Measurements from ENCODE around the gene ATP8B4. TPM values are rescaled to one million over a fixed set of nuclear protein-coding genes. Genes with fewer than 3 reads are reported as not detected.

The ATP8B4 gene, protein sequence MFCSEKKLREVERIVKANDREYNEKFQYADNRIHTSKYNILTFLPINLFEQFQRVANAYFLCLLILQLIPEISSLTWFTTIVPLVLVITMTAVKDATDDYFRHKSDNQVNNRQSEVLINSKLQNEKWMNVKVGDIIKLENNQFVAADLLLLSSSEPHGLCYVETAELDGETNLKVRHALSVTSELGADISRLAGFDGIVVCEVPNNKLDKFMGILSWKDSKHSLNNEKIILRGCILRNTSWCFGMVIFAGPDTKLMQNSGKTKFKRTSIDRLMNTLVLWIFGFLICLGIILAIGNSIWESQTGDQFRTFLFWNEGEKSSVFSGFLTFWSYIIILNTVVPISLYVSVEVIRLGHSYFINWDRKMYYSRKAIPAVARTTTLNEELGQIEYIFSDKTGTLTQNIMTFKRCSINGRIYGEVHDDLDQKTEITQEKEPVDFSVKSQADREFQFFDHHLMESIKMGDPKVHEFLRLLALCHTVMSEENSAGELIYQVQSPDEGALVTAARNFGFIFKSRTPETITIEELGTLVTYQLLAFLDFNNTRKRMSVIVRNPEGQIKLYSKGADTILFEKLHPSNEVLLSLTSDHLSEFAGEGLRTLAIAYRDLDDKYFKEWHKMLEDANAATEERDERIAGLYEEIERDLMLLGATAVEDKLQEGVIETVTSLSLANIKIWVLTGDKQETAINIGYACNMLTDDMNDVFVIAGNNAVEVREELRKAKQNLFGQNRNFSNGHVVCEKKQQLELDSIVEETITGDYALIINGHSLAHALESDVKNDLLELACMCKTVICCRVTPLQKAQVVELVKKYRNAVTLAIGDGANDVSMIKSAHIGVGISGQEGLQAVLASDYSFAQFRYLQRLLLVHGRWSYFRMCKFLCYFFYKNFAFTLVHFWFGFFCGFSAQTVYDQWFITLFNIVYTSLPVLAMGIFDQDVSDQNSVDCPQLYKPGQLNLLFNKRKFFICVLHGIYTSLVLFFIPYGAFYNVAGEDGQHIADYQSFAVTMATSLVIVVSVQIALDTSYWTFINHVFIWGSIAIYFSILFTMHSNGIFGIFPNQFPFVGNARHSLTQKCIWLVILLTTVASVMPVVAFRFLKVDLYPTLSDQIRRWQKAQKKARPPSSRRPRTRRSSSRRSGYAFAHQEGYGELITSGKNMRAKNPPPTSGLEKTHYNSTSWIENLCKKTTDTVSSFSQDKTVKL
- 10 to 100 TPM; 17.7 to 19.7 TPM for total RNA-seq
- 1 to 10 TPM; 1.9 to 7.1 TPM for polyA plus RNA-seq

- Histone ChIP-seq H3K27ac (ENCODE audit: low read depth in 1 of 2, low read length in 2 of 2) (no peak within 1 kb of the TSS), H3K36me3 (ENCODE audit: control insufficient read depth in 4 of 4, insufficient read depth in 3 of 4, low read depth in 1 of 4, low read length in 3 of 4) (no peaks in the 10 kb centered on the region), H3K9me3 (ENCODE audit: control insufficient read depth in 4 of 4, low read length in 3 of 4) (peaks cover 0 to 2% (median 0%) of the 10 kb centered on the region in 4 donors), H3K4me1 (ENCODE audit: control insufficient read depth in 4 of 4, insufficient read depth in 4 of 4, low read length in 3 of 4) (no peaks in the 10 kb centered on the region), H3K27me3 (ENCODE audit: control insufficient read depth in 4 of 4, insufficient read depth in 4 of 4, low read length in 3 of 4) (no peaks in the 10 kb centered on the region), H3K4me3 (ENCODE audit: low read depth in 1 of 3, low read length in 3 of 3) (no peak within 1 kb of the TSS), H3K9ac (ENCODE audit: low read depth in 1 of 2, low read length in 2 of 2) (no peak within 1 kb of the TSS)
- DNase-seq (ENCODE audit: low spot score): no peak
- 72% methylated on average over 4 of the region's 4 CpGs for WGBS
- no peak for TF ChIP-seq SP1 (IDR thresholded peaks at IDR 0.05)
- TF ChIP-seq FOXA1 (IDR thresholded peaks at IDR 0.05): no peak
- TF ChIP-seq GABPA (IDR thresholded peaks at IDR 0.05 in 1 of 2, conservative IDR thresholded peaks at IDR 0.05 in 1 of 2): no peak
- TF ChIP-seq HNF4G (IDR thresholded peaks at IDR 0.05): no peak
- TF ChIP-seq REST (IDR thresholded peaks at IDR 0.05): no peak
- TF ChIP-seq RXRA (IDR thresholded peaks at IDR 0.05): no peak
- no peak for TF ChIP-seq NR2F2 (IDR thresholded peaks at IDR 0.05)
- no peak for TF ChIP-seq MAX (IDR thresholded peaks at IDR 0.05)
- TF ChIP-seq TAF1 (conservative IDR thresholded peaks at IDR 0.05): no peak
- no peak for TF ChIP-seq JUND (IDR thresholded peaks at IDR 0.05)
- TF ChIP-seq, protein P1, sequence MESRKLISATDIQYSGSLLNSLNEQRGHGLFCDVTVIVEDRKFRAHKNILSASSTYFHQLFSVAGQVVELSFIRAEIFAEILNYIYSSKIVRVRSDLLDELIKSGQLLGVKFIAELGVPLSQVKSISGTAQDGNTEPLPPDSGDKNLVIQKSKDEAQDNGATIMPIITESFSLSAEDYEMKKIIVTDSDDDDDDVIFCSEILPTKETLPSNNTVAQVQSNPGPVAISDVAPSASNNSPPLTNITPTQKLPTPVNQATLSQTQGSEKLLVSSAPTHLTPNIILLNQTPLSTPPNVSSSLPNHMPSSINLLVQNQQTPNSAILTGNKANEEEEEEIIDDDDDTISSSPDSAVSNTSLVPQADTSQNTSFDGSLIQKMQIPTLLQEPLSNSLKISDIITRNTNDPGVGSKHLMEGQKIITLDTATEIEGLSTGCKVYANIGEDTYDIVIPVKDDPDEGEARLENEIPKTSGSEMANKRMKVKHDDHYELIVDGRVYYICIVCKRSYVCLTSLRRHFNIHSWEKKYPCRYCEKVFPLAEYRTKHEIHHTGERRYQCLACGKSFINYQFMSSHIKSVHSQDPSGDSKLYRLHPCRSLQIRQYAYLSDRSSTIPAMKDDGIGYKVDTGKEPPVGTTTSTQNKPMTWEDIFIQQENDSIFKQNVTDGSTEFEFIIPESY (IDR thresholded peaks at IDR 0.05): no peak
- no peak for TF ChIP-seq FOXA2 (IDR thresholded peaks at IDR 0.05)
- TF ChIP-seq ATF3 (IDR thresholded peaks at IDR 0.05): no peak
- TF ChIP-seq, protein P2, sequence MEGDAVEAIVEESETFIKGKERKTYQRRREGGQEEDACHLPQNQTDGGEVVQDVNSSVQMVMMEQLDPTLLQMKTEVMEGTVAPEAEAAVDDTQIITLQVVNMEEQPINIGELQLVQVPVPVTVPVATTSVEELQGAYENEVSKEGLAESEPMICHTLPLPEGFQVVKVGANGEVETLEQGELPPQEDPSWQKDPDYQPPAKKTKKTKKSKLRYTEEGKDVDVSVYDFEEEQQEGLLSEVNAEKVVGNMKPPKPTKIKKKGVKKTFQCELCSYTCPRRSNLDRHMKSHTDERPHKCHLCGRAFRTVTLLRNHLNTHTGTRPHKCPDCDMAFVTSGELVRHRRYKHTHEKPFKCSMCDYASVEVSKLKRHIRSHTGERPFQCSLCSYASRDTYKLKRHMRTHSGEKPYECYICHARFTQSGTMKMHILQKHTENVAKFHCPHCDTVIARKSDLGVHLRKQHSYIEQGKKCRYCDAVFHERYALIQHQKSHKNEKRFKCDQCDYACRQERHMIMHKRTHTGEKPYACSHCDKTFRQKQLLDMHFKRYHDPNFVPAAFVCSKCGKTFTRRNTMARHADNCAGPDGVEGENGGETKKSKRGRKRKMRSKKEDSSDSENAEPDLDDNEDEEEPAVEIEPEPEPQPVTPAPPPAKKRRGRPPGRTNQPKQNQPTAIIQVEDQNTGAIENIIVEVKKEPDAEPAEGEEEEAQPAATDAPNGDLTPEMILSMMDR (IDR thresholded peaks at IDR 0.05; ENCODE audit: low read depth, low read length, missing input control): no peak
- no peak for TF ChIP-seq YY1 (IDR thresholded peaks at IDR 0.05)
- TF ChIP-seq RAD21 (IDR thresholded peaks at IDR 0.05): no peak
- TF ChIP-seq EGR1 (IDR thresholded peaks at IDR 0.05; ENCODE audit: low read depth in 2 of 2): no peak
- TF ChIP-seq HNF4A (conservative IDR thresholded peaks at IDR 0.05): no peak
Observed at GRCh38 chr15:50119063-50120040, at the start of gene ATP8B4. ATP8B4 (minus strand) TSS chr15:50119233; CDS start chr15:50106966, 12,267 bp downstream.

All from liver (tissue), 9 donors.